ENCODE results near the gene PTP4A1. TPM values are rescaled to one million over a fixed set of nuclear protein-coding genes. Genes with fewer than 3 reads are reported as not detected.

Gene PTP4A1
- 26.6 and 31.9 TPM in 2 replicates for total RNA-seq

GRCh38 chr6:63572044-63572746, at the start of gene PTP4A1, which contains the start of gene LOC128125822:
Gene PTP4A1 (plus strand): TSS chr6:63572480. CDS start chr6:63576881, 4,401 bp downstream.
Gene LOC128125822 (plus strand): TSS chr6:63572480.

Other genes starting within 250 kb of the PTP4A1 start
- gene PHF3, start 63.3 kb downstream of the PTP4A1 start, total RNA-seq: 24.6 and 38.8 TPM in 2 replicates